ENCODE data around the gene KRTAP21-2.
"Not testable (repeated sequence)": the region's sequence is repeated elsewhere in the genome, so short reads cannot be mapped to it uniquely, and the experiment has no call there.

DNA sequence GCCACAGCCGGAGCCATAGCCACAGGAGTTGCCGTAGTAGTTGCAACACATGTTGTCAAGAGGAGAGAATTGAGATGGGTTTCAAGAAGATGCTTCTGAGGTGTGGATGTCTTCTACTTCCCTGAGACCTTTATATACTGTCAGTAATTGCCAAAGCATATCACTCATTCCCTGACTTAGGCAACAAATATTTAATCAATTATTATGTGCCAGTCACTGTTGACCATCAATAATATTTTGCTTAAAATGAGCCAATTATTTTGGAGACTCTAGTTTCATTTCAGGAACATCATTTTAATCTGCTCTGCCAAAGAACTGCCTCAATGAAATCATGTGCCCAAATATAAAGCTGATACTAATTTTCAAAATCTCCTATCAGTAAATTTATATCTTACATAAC is 8.3 kb upstream of the KRTAP21-2 start, which contains the start of gene KRTAP21-1:
- not testable (repeated sequence) for TF ChIP-seq POLR2AphosphoS5 (IDR thresholded peaks at IDR 0.05; ENCODE audit: low read depth, low read length)
- TF ChIP-seq, protein P1, sequence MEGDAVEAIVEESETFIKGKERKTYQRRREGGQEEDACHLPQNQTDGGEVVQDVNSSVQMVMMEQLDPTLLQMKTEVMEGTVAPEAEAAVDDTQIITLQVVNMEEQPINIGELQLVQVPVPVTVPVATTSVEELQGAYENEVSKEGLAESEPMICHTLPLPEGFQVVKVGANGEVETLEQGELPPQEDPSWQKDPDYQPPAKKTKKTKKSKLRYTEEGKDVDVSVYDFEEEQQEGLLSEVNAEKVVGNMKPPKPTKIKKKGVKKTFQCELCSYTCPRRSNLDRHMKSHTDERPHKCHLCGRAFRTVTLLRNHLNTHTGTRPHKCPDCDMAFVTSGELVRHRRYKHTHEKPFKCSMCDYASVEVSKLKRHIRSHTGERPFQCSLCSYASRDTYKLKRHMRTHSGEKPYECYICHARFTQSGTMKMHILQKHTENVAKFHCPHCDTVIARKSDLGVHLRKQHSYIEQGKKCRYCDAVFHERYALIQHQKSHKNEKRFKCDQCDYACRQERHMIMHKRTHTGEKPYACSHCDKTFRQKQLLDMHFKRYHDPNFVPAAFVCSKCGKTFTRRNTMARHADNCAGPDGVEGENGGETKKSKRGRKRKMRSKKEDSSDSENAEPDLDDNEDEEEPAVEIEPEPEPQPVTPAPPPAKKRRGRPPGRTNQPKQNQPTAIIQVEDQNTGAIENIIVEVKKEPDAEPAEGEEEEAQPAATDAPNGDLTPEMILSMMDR (IDR thresholded peaks at IDR 0.05): not testable (repeated sequence)
- TF ChIP-seq, protein P2, sequence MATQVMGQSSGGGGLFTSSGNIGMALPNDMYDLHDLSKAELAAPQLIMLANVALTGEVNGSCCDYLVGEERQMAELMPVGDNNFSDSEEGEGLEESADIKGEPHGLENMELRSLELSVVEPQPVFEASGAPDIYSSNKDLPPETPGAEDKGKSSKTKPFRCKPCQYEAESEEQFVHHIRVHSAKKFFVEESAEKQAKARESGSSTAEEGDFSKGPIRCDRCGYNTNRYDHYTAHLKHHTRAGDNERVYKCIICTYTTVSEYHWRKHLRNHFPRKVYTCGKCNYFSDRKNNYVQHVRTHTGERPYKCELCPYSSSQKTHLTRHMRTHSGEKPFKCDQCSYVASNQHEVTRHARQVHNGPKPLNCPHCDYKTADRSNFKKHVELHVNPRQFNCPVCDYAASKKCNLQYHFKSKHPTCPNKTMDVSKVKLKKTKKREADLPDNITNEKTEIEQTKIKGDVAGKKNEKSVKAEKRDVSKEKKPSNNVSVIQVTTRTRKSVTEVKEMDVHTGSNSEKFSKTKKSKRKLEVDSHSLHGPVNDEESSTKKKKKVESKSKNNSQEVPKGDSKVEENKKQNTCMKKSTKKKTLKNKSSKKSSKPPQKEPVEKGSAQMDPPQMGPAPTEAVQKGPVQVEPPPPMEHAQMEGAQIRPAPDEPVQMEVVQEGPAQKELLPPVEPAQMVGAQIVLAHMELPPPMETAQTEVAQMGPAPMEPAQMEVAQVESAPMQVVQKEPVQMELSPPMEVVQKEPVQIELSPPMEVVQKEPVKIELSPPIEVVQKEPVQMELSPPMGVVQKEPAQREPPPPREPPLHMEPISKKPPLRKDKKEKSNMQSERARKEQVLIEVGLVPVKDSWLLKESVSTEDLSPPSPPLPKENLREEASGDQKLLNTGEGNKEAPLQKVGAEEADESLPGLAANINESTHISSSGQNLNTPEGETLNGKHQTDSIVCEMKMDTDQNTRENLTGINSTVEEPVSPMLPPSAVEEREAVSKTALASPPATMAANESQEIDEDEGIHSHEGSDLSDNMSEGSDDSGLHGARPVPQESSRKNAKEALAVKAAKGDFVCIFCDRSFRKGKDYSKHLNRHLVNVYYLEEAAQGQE (IDR thresholded peaks at IDR 0.05; ENCODE audit: insufficient read depth in 1 of 2, low read depth in 2 of 2, low read length in 1 of 2): not testable (repeated sequence)
